Ovary (tissue), 9 donors: Measurements from ENCODE around the gene S100PBP. TPM values are rescaled to one million over a fixed set of nuclear protein-coding genes. Genes with fewer than 3 reads are reported as not detected.

Source experiments
- DNase-seq, 5 donors: peaks; one replicate each; pipeline ENCODE4 v3.0.0-alpha.2; 2019 to 2020
- H3K27ac ChIP-seq, 2 donors: fragments of 200-600 bp; one replicate each; pipeline versions ENCODE4 v1.5.1 to v1.8.0; 2019 to 2022
- H3K27me3 ChIP-seq: fragments of 200-600 bp; one replicate; pipeline ENCODE4 v1.8.0; 2022
- H3K36me3 ChIP-seq: fragments of 200-600 bp; sonication (generic); one replicate; pipeline ENCODE4 v1.5.1; 2019
- H3K4me1 ChIP-seq: one replicate; pipeline ENCODE4 v1.8.1; 2013; ENCODE audit warnings: mild to moderate bottlenecking, moderate library complexity; ENCODE audit not compliant: insufficient read depth
- H3K4me3 ChIP-seq: fragments of 200-600 bp; sonication (generic); one replicate; pipeline ENCODE4 v1.5.1; 2017
- H3K9me3 ChIP-seq, 2 donors: fragments of 200-600 bp in 1 of 2; sonication (generic) in 1 of 2; one replicate each; pipeline versions ENCODE4 v1.5.1 to v1.8.1; 2013 to 2019; ENCODE audit warnings: mild to moderate bottlenecking in 1 of 2, moderate library complexity in 1 of 2
- CTCF ChIP-seq, 3 donors: fragments of 450-650 bp in 2 of 3; fragments of 200-600 bp in 1 of 3; IDR thresholded peaks; one replicate each; pipeline versions ENCODE4 v1.5.1 to v1.8.0; 2016 to 2022; ENCODE audit warnings: antibody characterized with exemption in 3 of 3, mild to moderate bottlenecking in 1 of 3
- EP300 ChIP-seq: sonication (generic); formaldehyde crosslinking; IDR thresholded peaks from one replicate; pipeline ENCODE4 v1.6.1; 2017; ENCODE audit warnings: antibody characterized with exemption
- POLR2A ChIP-seq: fragments of 450-650 bp; IDR thresholded peaks from one replicate; pipeline ENCODE4 v1.6.1; 2017; ENCODE audit warnings: antibody characterized with exemption, mild to moderate bottlenecking, moderate library complexity
- WGBS, 3 donors: extraction: QIAGEN DNeasy Blood & Tissue Kit in 1 of 3; methylation state at CpG; one replicate each; pipeline versions ENCODE4 v1.1.5 to v1.1.7; 2013 to 2017; 5-methylcytosine and 5-hydroxymethylcytosine counted together
- intact Hi-C, 4 donors: fragments of 100-400 bp; cut with DNase I; formaldehyde crosslinking; loops; one replicate each; pipeline versions ENCODE4 v1.11.0 to v1.15.1; 2022 to 2023
- polyA plus RNA-seq, 2 donors: library from polyadenylated mRNA; stranded (reverse); fragments of 200-250 nt in 1 of 2; fragments of 350-450 nt in 1 of 2; fragmentation: Illumina TruSeq in 1 of 2; extraction: RNeasy Lipid Tissue Mini Kit (QIAGEN cat#74804) in 1 of 2; gene quantifications; one replicate each; pipeline ENCODE4 v1.2.3, GENCODE V29; 2013 to 2014
- total RNA-seq, 7 donors: library from RNA; depleted of rRNA in 2 of 7; stranded (reverse); fragments of >200 nt in 2 of 7; fragmentation: NEBNext Ultra II Directional in 3 of 7; extraction: Animal tissue kit (Norgen Biotek cat#: 25700) in 3 of 7; gene quantifications; one replicate each; pipeline versions ENCODE4 v1.1.0 to v1.2.4, GENCODE V29; 2016 to 2023
- donor health status: DM: no; HTN: no; CAD: no; lungs with moderate emphysema.
- donor health status: DM: no; HTN: no; CAD: no.
- donor health status: Bipolar disorder and iron deficiency.
- donor health status: DM: yes; HTN: yes; CAD: no.
- donor health status: DM: no; HTN: no; CAD: no.
- donor health status: DM: yes; HTN: yes; CAD: no.

S100PBP gene
- total and polyA plus RNA-seq, 9 donors = 18.1 to 64.2 (median 42.6) TPM

- WGBS, 3 donors = 67 to 78% (median 69%) methylated on average over 5 of the region's 5 CpGs
- intact Hi-C loops = no loop called here
- Histone ChIP-seq H3K9me3 (no peaks in the 10 kb centered on the region), H3K27ac (no peak overlapping the region), H3K4me1 (peaks cover 9% of the 10 kb centered on the region), H3K4me3 (no peak overlapping the region), H3K27me3 (no peaks in the 10 kb centered on the region), H3K36me3 (no peaks in the 10 kb centered on the region)
- no peak for TF ChIP-seq EP300
- no peak for TF ChIP-seq CTCF (IDR thresholded peaks at IDR 0.05)
- no peak for TF ChIP-seq POLR2A
- no peak for DNase-seq
These were observed 63.8 kb downstream of the S100PBP start for GRCh38 chr1:32881291-32881690.

DNA sequence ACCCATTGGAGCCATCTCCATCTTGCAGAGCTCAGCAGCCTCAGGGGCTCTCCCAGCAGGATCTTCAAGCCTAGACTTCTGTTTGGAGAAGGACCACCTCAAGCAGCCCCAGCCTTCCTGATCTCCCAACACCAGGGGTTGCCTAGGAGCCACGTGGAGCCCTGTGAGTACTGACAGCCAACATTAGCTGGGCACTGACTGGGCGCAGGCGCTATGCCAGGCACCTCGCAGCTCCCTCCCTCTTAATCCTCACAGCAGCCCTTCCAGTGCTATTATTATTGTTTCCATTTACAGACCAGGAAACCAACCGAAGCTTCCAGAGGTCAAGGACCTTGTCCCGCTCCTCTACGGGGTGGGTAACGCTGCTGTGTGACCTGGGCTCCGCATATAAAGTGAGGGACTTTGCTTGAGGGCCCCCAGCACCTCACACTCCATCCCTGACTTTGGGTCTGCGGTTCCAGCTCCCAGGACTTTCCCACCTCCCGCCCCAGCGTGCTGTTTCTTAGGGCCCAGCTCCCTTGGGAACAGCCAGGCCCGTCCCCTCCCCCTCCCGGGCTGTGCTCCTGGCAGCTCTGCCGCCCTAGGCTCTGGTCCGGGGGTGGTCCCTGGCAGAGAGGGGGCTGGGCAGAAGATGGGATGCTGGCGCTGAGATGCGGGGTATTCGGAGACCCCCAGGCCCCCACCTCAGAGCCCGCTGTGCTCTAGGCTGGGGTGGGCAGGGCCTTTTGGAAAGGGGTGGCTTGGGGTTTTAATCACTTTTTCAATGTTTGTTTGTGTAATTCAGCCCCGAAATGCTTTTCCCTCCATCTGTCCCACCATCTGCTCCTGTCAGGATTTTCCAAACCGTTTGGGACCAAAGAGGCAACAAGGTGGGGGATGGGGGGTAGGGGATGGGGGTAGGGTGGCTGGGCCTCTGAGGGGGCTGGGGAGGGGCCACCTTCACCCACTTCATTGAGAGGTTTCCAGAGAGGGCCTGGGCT is 64.7 kb downstream of the S100PBP start:
- TF ChIP-seq EP300 (no peak), CTCF (IDR thresholded peaks at IDR 0.05) (no peak), POLR2A (no peak)
- H3K4me1 ChIP-seq = peaks cover 6% of the 10 kb centered on the region
- H3K4me3 ChIP-seq = no peak overlapping the region
- DNase-seq = no peak
- H3K36me3 ChIP-seq = no peaks in the 10 kb centered on the region
- intact Hi-C loops = no loop called here
- H3K27me3 ChIP-seq = no peaks in the 10 kb centered on the region
- no peak overlapping the region for H3K27ac ChIP-seq
- H3K9me3 ChIP-seq = no peaks in the 10 kb centered on the region
- WGBS, 3 donors = 11 to 15% (median 11%) methylated on average over 22 of the region's 22 CpGs

DNA sequence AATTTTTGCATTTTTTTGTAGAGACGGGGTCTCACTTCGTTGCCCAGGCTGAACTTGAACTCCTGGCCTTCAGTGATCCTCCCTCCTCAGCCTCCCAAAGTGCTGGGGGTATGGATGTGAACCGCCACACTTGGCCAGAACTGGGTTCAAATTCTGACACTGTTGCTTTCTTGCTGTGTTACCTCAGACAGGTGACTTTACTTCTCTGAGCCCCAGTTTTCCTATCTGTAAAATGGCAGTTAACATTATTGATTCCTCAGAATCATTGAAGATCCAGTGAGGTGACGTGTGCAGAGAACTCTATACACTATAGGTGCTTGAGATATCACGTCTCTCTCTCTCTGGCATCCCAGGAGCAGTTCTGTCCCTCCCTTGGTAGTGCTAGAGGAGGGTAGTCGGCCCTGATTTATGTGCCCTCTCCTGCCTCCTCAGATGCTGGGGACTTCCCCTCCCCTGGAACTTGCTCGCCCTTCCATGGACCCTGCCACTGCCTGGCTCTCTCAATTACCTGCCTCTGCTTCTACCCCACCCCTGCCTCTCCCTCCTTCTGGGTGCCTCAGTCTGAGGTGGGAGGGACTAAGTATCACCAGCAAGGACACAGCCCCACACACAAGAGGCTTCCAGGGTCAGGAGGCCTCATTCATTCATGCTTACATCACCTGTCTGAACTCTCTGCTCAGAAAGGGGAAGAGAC is 66.0 kb downstream of the S100PBP start:
- intact Hi-C loops = no loop called here
- DNase-seq = no peak

GRCh38 chr1:32884032-32884372 is 66.5 kb downstream of the S100PBP start:
- intact Hi-C loops = no loop called here
- DNase-seq = no peak
- TF ChIP-seq EP300 = no peak
- no peak for TF ChIP-seq POLR2A
- no peak for TF ChIP-seq CTCF (IDR thresholded peaks at IDR 0.05)
- Histone ChIP-seq H3K27me3 (no peaks in the 10 kb centered on the region), H3K27ac (no peak overlapping the region), H3K4me3 (no peak overlapping the region), H3K9me3 (no peaks in the 10 kb centered on the region), H3K4me1 (no peaks in the 10 kb centered on the region), H3K36me3 (no peaks in the 10 kb centered on the region)
- 30 to 38% (median 33%) methylated on average over 4 of the region's 4 CpGs for WGBS, 3 donors

More for the DNA sequence above, 66.0 kb downstream of the S100PBP start:
- no peak for TF ChIP-seq CTCF (IDR thresholded peaks at IDR 0.05)
- TF ChIP-seq POLR2A = no peak
- no peak for TF ChIP-seq EP300
- no peaks in the 10 kb centered on the region for H3K4me1 ChIP-seq
- no peak overlapping the region for H3K4me3 ChIP-seq
- no peaks in the 10 kb centered on the region for H3K9me3 ChIP-seq
- no peaks in the 10 kb centered on the region for H3K36me3 ChIP-seq
- H3K27me3 ChIP-seq = no peaks in the 10 kb centered on the region
- H3K27ac ChIP-seq = no peak overlapping the region
- 58 to 73% (median 67%) methylated on average over 7 of the region's 7 CpGs for WGBS, 3 donors
